Keratinocyte (primary cell): Measurements from ENCODE around the gene ARMC5. TPM values are rescaled to one million over a fixed set of nuclear protein-coding genes. Genes with fewer than 3 reads are reported as not detected.
"Not testable (repeated sequence)": the region's sequence is repeated elsewhere in the genome, so short reads cannot be mapped to it uniquely, and the experiment has no call there.

Experiments used
- DNase-seq: peaks from one replicate; pipeline ENCODE4 v3.0.0-alpha.2; 2011; ENCODE audit warnings: low read depth, missing footprints, low spot score
- FAIRE-seq: peaks from 2 replicates; lab custom pipeline; 2011; peaks lifted over from hg19 to GRCh38; lab: Jason Lieb, UNC
- H2AFZ ChIP-seq: 2 replicates; pipeline ENCODE4 v1.6.0; 2012; ENCODE audit warnings: low read length, control low read depth, inconsistent platforms; ENCODE audit not compliant: control insufficient read depth
- H3K27ac ChIP-seq: 2 replicates; pipeline ENCODE4 v1.5.1; 2011; ENCODE audit warnings: low read length; ENCODE audit not compliant: control insufficient read depth, insufficient read depth
- H3K27me3 ChIP-seq: 3 replicates; pipeline ENCODE4 v1.6.0; 2011; ENCODE audit warnings: low read length; ENCODE audit not compliant: control insufficient read depth, insufficient read depth; ENCODE audit errors: extremely low read depth
- H3K36me3 ChIP-seq, 2 experiments: 2 replicates in 1 of 2; 3 replicates in 1 of 2; pipeline ENCODE4 v1.5.1; 2011; ENCODE audit warnings: low read length in 2 of 2, mild to moderate bottlenecking in 1 of 2; ENCODE audit not compliant: control insufficient read depth in 2 of 2, insufficient read depth in 2 of 2; ENCODE audit errors: extremely low read depth in 1 of 2
- H3K4me1 ChIP-seq: 3 replicates; pipeline ENCODE4 v1.5.1; 2011; ENCODE audit warnings: low read length; ENCODE audit not compliant: control insufficient read depth, insufficient read depth; ENCODE audit errors: extremely low read depth
- H3K4me2 ChIP-seq: 3 replicates; pipeline ENCODE4 v1.6.0; 2011; ENCODE audit warnings: low read depth, low read length; ENCODE audit not compliant: control insufficient read depth, insufficient read depth; ENCODE audit errors: extremely low read depth
- H3K4me3 ChIP-seq, 3 experiments: fragments of 200-600 bp in 1 of 3; sonication (generic) in 1 of 3; 2 replicates in 2 of 3; 3 replicates in 1 of 3; pipeline ENCODE4 v1.5.1; 2011 to 2016; ENCODE audit warnings: low read length in 3 of 3, mild to moderate bottlenecking in 3 of 3, control low read depth in 2 of 3, inconsistent platforms in 1 of 3, low read depth in 1 of 3, mixed read lengths in 1 of 3, mixed run types in 1 of 3, moderate library complexity in 1 of 3; ENCODE audit not compliant: control insufficient read depth in 2 of 3, insufficient read depth in 2 of 3; ENCODE audit errors: extremely low read depth in 1 of 3
- H3K79me2 ChIP-seq: 2 replicates; pipeline ENCODE4 v1.6.0; 2012; ENCODE audit warnings: low read length; ENCODE audit not compliant: control insufficient read depth, insufficient read depth
- H3K9ac ChIP-seq: 3 replicates; pipeline ENCODE4 v1.6.0; 2011; ENCODE audit warnings: low read length; ENCODE audit not compliant: control insufficient read depth, insufficient read depth; ENCODE audit errors: extremely low read depth
- H3K9me1 ChIP-seq: 3 replicates; pipeline ENCODE4 v1.6.0; 2011; ENCODE audit warnings: low read length; ENCODE audit not compliant: control insufficient read depth, insufficient read depth; ENCODE audit errors: extremely low read depth
- H3K9me3 ChIP-seq: 2 replicates; pipeline ENCODE4 v1.5.1; 2012; ENCODE audit warnings: low read depth, low read length; ENCODE audit not compliant: control insufficient read depth
- H4K20me1 ChIP-seq: 3 replicates; pipeline ENCODE4 v1.6.0; 2011; ENCODE audit warnings: low read length; ENCODE audit not compliant: control insufficient read depth, insufficient read depth; ENCODE audit errors: extremely low read depth
- CTCF ChIP-seq, 3 experiments: IDR thresholded peaks in 1 of 3; conservative IDR thresholded peaks in 1 of 3; optimal IDR thresholded peaks in 1 of 3; 2 replicates in 2 of 3; 3 replicates in 1 of 3; pipeline versions ENCODE3 to v1.5.1; 2011; ENCODE audit warnings: low read length in 3 of 3, mild to moderate bottlenecking in 3 of 3, moderate library complexity in 2 of 3, control low read depth in 1 of 3, inconsistent platforms in 1 of 3; ENCODE audit not compliant: insufficient read depth in 2 of 3; ENCODE audit errors: extremely low read depth in 1 of 3
- EZH2 ChIP-seq: IDR thresholded peaks from one replicate; pipeline ENCODE4 v1.6.1; 2012; ENCODE audit warnings: inconsistent platforms, mild to moderate bottlenecking, low read length, moderate library complexity
- dilution Hi-C: fragments of 300-500 bp; cut with MboI; formaldehyde crosslinking; loops from one replicate; pipeline ENCODE4 v1.7.0; 2020; ENCODE audit warnings: low sequenced_read_pairs; ENCODE audit not compliant: extremely low pct_ligation_motif_present
- polyA plus RNA-seq, 5 experiments: library from polyadenylated mRNA; depleted of rRNA in 3 of 5; stranded (reverse) in 3 of 5; stranded (forward) in 1 of 5; unstranded in 1 of 5; fragments of >200 nt; gene quantifications; 1 replicate in 1 of 5; 2 replicates in 3 of 5; 3 replicates in 1 of 5; pipeline versions ENCODE4 v1.2.1 to v1.2.3, GENCODE V29; 2011 to 2012; ENCODE audit warnings: missing spikeins in 2 of 5, low read depth in 1 of 5, low replicate concordance in 1 of 5

The ARMC5 gene
- polyA plus RNA-seq, 1 donor (not counting 4 experiments of a cell fraction or from before 2014, with no cell fraction given): 3.0 TPM

GRCh38 chr16:31416371-31416770 is 42.9 kb upstream of the ARMC5 start:
- Histone ChIP-seq H3K9ac (no peak overlapping the region), H3K4me1 (no peaks in the 10 kb centered on the region), H3K79me2 (no peaks in the 10 kb centered on the region), H3K27me3 (peaks cover 4% of the 10 kb centered on the region), H2AFZ (no peak overlapping the region), H3K4me3 (no peak overlapping the region), H4K20me1 (no peaks in the 10 kb centered on the region), H3K9me1 (no peaks in the 10 kb centered on the region), H3K4me2 (no peak overlapping the region), H3K36me3 (no peaks in the 10 kb centered on the region), H3K27ac (no peak overlapping the region), H3K9me3 (no peaks in the 10 kb centered on the region)
- FAIRE-seq: no peak
- DNase-seq: no peak
- dilution Hi-C loops: no loop called here
- TF ChIP-seq CTCF (optimal IDR thresholded peaks at IDR 0.05 in 1 of 3, IDR thresholded peaks at IDR 0.05 in 1 of 3, conservative IDR thresholded peaks at IDR 0.05 in 1 of 3; ENCODE audit: extremely low read depth in 1 of 3, insufficient read depth in 2 of 3, low read length in 3 of 3) (no peak), EZH2 (no peak)

DNA sequence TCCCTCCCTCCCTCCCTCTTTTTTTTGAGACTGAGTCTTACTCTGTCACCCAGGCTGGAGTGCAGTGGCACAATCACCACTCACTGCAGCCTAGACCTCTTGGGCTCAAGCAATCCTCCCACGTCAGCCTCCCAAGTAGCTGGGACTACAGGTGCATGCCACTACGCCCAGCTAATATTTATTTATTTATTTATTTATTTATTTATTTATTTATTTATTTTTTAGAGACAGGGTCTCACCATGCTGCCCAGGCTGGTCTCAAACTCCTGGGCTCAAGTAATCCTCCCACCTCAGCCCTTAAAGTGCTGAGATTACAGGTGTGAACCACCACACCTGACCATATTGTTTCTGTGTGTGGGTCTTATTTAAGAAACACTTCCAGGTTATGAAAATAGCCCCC is 42.3 kb upstream of the ARMC5 start:
- H3K4me2 ChIP-seq, DNase-seq, H3K4me3 ChIP-seq, dilution Hi-C loops, H3K9ac ChIP-seq, H3K9me3 ChIP-seq, H2AFZ ChIP-seq, H3K27me3 ChIP-seq, H3K36me3 ChIP-seq, H3K27ac ChIP-seq, H3K9me1 ChIP-seq, H3K4me1 ChIP-seq, FAIRE-seq, H3K79me2 ChIP-seq, H4K20me1 ChIP-seq: not testable (repeated sequence)

DNA sequence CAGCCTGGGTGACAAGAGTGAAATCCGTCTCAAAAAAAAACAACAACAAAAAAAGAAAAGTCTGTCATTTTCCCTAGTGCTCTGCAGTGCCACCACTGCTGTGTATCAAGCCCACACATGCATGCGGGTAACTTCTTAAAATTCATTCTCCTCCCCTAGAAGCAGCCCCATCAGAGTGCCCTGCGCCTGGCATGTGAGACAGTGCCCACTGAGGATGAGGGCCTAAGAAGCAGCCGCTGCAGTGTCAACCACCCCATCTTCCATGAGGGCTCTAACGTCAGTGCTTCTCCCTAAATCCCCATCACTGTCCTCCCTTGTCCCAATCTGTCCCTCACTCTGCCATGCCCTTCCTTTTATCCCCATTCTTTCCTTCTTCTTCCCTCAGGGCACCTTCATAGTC is 41.4 kb upstream of the ARMC5 start:
- Histone ChIP-seq H3K9ac (no peak overlapping the region), H3K79me2 (no peaks in the 10 kb centered on the region), H3K9me3 (no peaks in the 10 kb centered on the region), H4K20me1 (no peaks in the 10 kb centered on the region), H3K4me1 (no peaks in the 10 kb centered on the region), H3K9me1 (no peaks in the 10 kb centered on the region), H3K4me2 (no peak overlapping the region), H3K27ac (no peak overlapping the region), H3K4me3 (no peak overlapping the region), H3K27me3 (peaks cover 4% of the 10 kb centered on the region), H2AFZ (no peak overlapping the region), H3K36me3 (no peaks in the 10 kb centered on the region)
- no peak for TF ChIP-seq EZH2
- TF ChIP-seq CTCF (optimal IDR thresholded peaks at IDR 0.05 in 1 of 3, IDR thresholded peaks at IDR 0.05 in 1 of 3, conservative IDR thresholded peaks at IDR 0.05 in 1 of 3; ENCODE audit: extremely low read depth in 1 of 3, insufficient read depth in 2 of 3, low read length in 3 of 3): no peak
- dilution Hi-C loops: no loop called here
- FAIRE-seq (no peak), DNase-seq (no peak)
